GM23248 (cell line): ENCODE results near the gene ARHGAP25.

Experiments
- EZH2 ChIP-seq: fragments of 200-600 bp; sonication (generic); IDR thresholded peaks from 2 replicates; pipeline ENCODE4 v1.6.1; 2018; ENCODE audit warnings: antibody characterized with exemption, mild to moderate bottlenecking; ENCODE audit not compliant: insufficient read depth, poor library complexity, severe bottlenecking
- EZH2phosphoT487 ChIP-seq: fragments of 200-600 bp; sonication (generic); IDR thresholded peaks from 2 replicates; pipeline ENCODE4 v1.6.1; 2018; ENCODE audit warnings: antibody characterized with exemption, moderate library complexity, mild to moderate bottlenecking, low read depth; ENCODE audit not compliant: insufficient read depth

GRCh38 chr2:68744366-68744912 is 9.8 kb downstream of the ARHGAP25 start:
- TF ChIP-seq EZH2 = no peak
- no peak for TF ChIP-seq EZH2phosphoT487
